SU-DHL-6 (cell line): ENCODE data around the gene AUH.

Source experiments
- H2AFZ ChIP-seq: fragments of 200-600 bp; sonication (generic); 2 replicates; pipeline ENCODE4 v1.6.1; 2014; ENCODE audit warnings: low read depth, mild to moderate bottlenecking, moderate library complexity, mixed read lengths, antibody characterized with exemption, low read length; ENCODE audit not compliant: severe bottlenecking
- H3F3A ChIP-seq: fragments of 200-600 bp; shearing (Covaris generic); 2 replicates; pipeline ENCODE4 v1.6.0; 2016; ENCODE audit warnings: antibody characterized with exemption, mild to moderate bottlenecking; ENCODE audit not compliant: insufficient read depth
- H3K27ac ChIP-seq: fragments of 200-600 bp; sonication (generic); 2 replicates; pipeline ENCODE4 v1.5.1; 2016; ENCODE audit warnings: low read depth, mild to moderate bottlenecking, low read length, moderate library complexity, mixed read lengths
- H3K27me3 ChIP-seq: fragments of 200-600 bp; sonication (generic), shearing (Covaris generic); 2 replicates; pipeline ENCODE4 v1.6.0; 2014; ENCODE audit warnings: mild to moderate bottlenecking, low read length
- H3K36me3 ChIP-seq: fragments of 200-600 bp; sonication (generic); 2 replicates; pipeline ENCODE4 v1.6.1; 2014; ENCODE audit warnings: mild to moderate bottlenecking, low read length, mixed read lengths
- H3K4me2 ChIP-seq: fragments of 300-600, 200-600 bp; shearing (Covaris generic), sonication (generic); 2 replicates; pipeline ENCODE4 v1.6.0; 2014; ENCODE audit warnings: low read length, low read depth, mild to moderate bottlenecking; ENCODE audit not compliant: poor library complexity, severe bottlenecking
- H3K4me3 ChIP-seq: fragments of 200-600 bp; sonication (generic); 2 replicates; pipeline ENCODE4 v1.5.1; 2014; ENCODE audit warnings: antibody characterized with exemption, low read length, mild to moderate bottlenecking, mixed read lengths; ENCODE audit not compliant: insufficient read depth, poor library complexity, severe bottlenecking
- H3K79me2 ChIP-seq: fragments of 200-600 bp; sonication (generic); 2 replicates; pipeline ENCODE4 v1.6.1; 2014; ENCODE audit warnings: mild to moderate bottlenecking, low read length, moderate library complexity; ENCODE audit not compliant: insufficient read depth
- H3K9ac ChIP-seq: fragments of 200-600 bp; sonication (generic); 2 replicates; pipeline ENCODE4 v1.7.0; 2014; ENCODE audit warnings: mild to moderate bottlenecking, low read length
- H3K9me2 ChIP-seq: fragments of 200-600 bp; sonication (generic); replicated peaks from 2 replicates; pipeline ENCODE4 v1.6.1; 2014; ENCODE audit warnings: low read length; ENCODE audit not compliant: insufficient read depth
- H3K9me3 ChIP-seq: fragments of 200-600 bp; sonication (generic); 2 replicates; pipeline ENCODE4 v1.6.1; 2014; ENCODE audit warnings: low read length, mixed read lengths; ENCODE audit not compliant: insufficient read depth
- H4K20me1 ChIP-seq: fragments of 200-600 bp; sonication (generic); 2 replicates; pipeline ENCODE4 v1.6.1; 2014; ENCODE audit warnings: low read depth, mild to moderate bottlenecking, antibody characterized with exemption, low read length, moderate library complexity, mixed read lengths
- EZH2phosphoT487 ChIP-seq: fragments of 200-600 bp; sonication (generic), shearing (Covaris generic); conservative IDR thresholded peaks from 2 replicates; pipeline ENCODE4 v1.6.1; 2018; ENCODE audit warnings: mild to moderate bottlenecking, antibody characterized with exemption, low read length, moderate library complexity, mixed read lengths
- TF ChIP-seq, protein P1 (sequence below): fragments of 200-600 bp; sonication (generic); IDR thresholded peaks from one replicate; pipeline ENCODE4 v1.5.1; 2017; ENCODE audit warnings: antibody characterized with exemption, mild to moderate bottlenecking, low read length, moderate library complexity; ENCODE audit not compliant: insufficient read depth, poor library complexity, severe bottlenecking

AUH gene

DNA sequence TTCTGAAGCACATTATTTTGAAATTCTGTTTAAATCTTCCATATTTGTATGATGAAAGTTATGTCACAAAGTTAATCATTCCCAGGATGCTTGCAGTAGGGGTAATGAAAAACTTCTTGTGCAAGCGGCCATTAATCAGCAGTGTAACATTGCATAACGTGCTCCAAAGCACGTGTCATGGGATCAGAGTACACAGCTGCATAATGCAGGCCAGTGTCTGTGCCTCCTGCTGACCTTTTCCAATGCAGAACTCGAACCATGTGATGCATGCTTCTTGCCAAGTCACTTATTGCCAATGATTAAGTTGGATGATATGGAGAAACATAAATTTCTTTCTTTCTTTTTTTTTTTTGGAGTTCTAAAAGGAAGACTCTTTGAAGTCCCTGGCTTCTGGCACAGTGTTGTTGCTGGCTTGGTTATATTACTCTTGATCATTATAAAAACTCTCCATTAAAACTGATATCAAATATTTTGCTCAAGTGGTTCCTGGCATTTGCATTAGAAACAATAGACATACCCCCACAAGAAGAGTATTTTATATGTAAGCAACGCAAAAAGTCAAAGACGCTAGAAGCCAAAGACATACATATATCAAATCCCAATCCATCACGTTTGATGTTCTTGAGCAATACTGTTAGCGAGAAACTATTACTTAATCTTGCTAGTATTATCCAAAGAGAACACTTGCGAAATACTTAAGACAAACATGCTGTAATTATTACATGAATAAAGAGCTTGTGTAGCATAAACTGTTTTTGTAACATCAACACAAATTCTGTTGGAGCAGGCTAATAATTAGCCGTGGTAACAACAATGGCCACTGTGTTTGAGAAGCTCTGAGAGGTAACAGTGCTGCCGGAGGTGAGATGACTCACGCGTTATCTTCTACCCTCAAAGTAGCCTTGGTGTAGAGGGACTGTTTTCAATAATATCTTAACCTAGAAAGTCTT lies 164.2 kb downstream of the AUH start:
- H3K4me3 ChIP-seq = no peak overlapping the region
- no peak overlapping the region for H3K27ac ChIP-seq
- H3K36me3 ChIP-seq = no peaks in the 10 kb centered on the region
- H4K20me1 ChIP-seq = no peaks in the 10 kb centered on the region
- H3K4me2 ChIP-seq = no peak overlapping the region
- H2AFZ ChIP-seq = no peak overlapping the region
- no peaks in the 10 kb centered on the region for H3F3A ChIP-seq
- H3K27me3 ChIP-seq = no peaks in the 10 kb centered on the region
- H3K79me2 ChIP-seq = no peaks in the 10 kb centered on the region
- H3K9me3 ChIP-seq = no peaks in the 10 kb centered on the region
- no peak overlapping the region for H3K9ac ChIP-seq
- H3K9me2 ChIP-seq = no peaks in the 10 kb centered on the region
- TF ChIP-seq, protein P1, sequence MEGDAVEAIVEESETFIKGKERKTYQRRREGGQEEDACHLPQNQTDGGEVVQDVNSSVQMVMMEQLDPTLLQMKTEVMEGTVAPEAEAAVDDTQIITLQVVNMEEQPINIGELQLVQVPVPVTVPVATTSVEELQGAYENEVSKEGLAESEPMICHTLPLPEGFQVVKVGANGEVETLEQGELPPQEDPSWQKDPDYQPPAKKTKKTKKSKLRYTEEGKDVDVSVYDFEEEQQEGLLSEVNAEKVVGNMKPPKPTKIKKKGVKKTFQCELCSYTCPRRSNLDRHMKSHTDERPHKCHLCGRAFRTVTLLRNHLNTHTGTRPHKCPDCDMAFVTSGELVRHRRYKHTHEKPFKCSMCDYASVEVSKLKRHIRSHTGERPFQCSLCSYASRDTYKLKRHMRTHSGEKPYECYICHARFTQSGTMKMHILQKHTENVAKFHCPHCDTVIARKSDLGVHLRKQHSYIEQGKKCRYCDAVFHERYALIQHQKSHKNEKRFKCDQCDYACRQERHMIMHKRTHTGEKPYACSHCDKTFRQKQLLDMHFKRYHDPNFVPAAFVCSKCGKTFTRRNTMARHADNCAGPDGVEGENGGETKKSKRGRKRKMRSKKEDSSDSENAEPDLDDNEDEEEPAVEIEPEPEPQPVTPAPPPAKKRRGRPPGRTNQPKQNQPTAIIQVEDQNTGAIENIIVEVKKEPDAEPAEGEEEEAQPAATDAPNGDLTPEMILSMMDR = no peak
- no peak for TF ChIP-seq EZH2phosphoT487

DNA sequence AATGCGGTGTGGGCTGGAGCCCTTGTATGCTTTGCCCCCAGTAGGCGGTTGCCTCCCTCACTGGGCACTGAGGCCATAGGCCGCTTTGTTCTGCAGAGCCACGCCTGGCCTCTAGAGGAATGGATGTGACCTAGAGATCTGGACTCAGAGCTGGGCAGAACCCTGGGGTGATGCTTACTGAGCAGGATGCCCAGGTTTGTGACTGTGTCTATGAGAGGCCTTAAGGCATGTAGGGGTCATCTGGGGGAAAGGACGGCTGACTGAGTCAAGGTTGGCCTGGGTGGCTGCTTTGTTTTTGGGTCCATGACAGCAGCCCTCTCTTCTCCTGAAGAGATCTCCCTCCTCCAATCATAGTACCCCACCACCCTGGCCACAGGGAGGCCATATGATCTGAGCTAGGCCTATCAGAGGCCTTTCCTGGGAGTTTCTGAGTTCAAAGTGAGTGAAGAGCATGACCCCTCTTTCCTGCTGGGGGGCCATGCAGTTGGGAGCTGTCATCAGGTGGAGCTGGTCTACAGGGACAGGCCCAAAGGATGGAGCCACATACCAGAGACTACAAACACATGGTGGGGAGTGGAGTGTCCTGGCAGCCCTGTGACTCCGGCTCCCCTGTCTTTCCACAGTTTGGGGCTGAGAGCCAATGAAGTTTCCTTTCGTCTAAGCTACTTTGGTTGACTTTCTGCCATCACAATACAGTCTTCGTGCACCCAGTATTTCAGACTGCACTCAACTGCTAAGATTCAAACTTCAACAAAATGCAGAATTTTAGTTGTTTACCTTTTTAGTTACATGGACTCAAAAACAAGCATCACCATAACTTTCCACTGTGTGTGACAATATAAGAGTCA lies 165.4 kb downstream of the AUH start:
- no peak overlapping the region for H2AFZ ChIP-seq
- H3K36me3 ChIP-seq = no peaks in the 10 kb centered on the region
- no peaks in the 10 kb centered on the region for H3K79me2 ChIP-seq
- no peak overlapping the region for H3K27ac ChIP-seq
- no peaks in the 10 kb centered on the region for H4K20me1 ChIP-seq
- no peaks in the 10 kb centered on the region for H3K27me3 ChIP-seq
- TF ChIP-seq, protein P1 = no peak
- no peak for TF ChIP-seq EZH2phosphoT487
- H3K4me3 ChIP-seq = no peak overlapping the region
- H3K9me2 ChIP-seq = no peaks in the 10 kb centered on the region
- H3K9me3 ChIP-seq = no peaks in the 10 kb centered on the region
- H3F3A ChIP-seq = no peaks in the 10 kb centered on the region
- no peak overlapping the region for H3K4me2 ChIP-seq
- H3K9ac ChIP-seq = no peak overlapping the region

DNA sequence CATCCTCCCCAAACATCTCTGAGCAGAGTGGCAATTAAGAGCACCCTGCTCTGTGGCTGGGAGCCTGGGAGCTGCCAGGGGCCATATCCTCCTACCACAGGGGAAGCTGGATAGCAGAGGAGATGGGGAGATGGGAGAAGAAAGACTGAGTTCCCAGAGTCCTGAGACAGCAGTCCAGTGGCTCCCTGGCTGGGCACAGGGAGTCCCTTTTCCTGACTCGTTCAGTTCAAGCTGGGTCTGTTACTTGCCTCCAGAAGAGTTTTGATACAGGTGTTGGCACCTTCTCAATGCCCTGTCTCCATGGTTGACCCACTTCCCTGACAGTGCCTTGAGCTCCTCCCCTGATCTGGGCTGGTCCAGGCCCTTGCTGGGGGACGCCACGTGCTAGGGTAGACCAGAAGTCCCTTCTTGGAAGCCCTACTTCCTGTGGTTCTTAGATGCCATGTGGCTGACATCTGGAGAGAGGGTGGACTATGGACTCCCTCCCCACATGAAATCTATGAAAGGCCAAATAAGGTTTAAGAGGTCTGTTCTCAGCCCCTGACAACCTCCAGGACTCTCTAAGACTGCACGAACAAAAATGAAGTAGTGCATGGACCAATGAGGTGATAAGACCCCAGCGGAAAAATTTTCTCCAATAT lies 166.2 kb downstream of the AUH start:
- Histone ChIP-seq H2AFZ (no peak overlapping the region), H3K9ac (no peak overlapping the region), H4K20me1 (no peaks in the 10 kb centered on the region), H3K36me3 (no peaks in the 10 kb centered on the region), H3K27me3 (no peaks in the 10 kb centered on the region), H3K79me2 (no peaks in the 10 kb centered on the region), H3F3A (no peaks in the 10 kb centered on the region), H3K4me3 (no peak overlapping the region), H3K9me3 (no peaks in the 10 kb centered on the region), H3K9me2 (no peaks in the 10 kb centered on the region), H3K27ac (no peak overlapping the region), H3K4me2 (no peak overlapping the region)
- TF ChIP-seq, protein P1 = no peak
- no peak for TF ChIP-seq EZH2phosphoT487
